ENCODE results near the gene BRD7. TPM values are rescaled to one million over a fixed set of nuclear protein-coding genes. Genes with fewer than 3 reads are reported as not detected.
A peak's percentile ranks its signal among the peaks of the same experiment; 100 is the strongest.

The BRD7 gene
- total RNA-seq, 2 experiments from 2014 or later, result 87.9 to 103 TPM

DNA sequence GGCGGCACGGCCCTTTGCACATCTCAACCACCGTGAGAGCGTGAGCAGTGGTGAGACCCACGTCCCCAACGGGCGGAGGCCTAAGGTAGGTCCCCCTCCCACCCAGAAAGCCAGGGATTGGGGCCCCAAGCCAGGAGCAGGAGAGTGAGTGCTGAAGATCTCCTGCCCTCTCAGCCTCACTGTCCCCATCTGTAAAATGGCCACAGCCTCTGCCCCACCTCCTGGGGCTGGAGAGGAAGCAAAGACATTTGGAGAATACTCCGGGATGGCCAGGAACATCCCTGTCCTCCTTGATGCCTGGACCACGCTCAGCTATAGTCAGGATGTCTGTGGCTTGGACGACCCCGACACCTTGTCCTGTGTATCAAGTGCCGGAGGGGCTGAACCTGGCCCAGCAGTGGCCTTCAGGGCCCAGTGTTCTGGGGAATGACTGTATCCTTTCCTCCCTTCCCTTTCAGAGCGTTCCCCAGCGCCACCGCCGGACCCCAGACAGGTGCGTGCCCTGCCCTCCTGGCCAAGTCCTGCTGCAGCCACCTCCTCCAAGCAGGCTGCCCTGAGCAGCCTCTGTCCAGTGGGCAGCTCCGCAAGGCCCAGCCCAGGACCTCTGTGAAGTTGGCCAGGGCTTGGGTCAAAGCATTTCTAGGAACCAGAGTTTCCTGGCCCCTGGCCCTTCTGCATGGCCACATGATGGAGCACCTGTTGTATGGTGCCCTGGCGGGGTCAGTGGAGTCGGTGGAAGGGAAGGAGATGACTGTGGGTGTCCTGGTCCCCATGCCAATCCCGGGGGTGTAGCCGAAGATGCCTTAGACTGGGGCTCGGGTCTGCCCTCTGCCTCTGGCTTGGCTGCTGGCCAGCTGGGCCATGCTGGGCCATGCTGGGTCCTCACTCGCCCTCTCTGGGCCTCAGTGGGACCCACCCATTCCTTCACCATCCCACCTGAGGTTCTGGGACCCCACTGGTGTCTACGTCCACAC is 64.0 kb downstream of the BRD7 start:
- Mint-ChIP-seq H3K4me3 (no peak overlapping the region), H3K27me3 (no peaks in the 10 kb centered on the region), H3K27ac (no peak overlapping the region), H3K36me3 (peaks cover 23% of the 10 kb centered on the region), H3K9me3 (no peaks in the 10 kb centered on the region), H3K4me1 (ENCODE audit: low read depth) (no peaks in the 10 kb centered on the region)
- intact Hi-C loops (cut with micrococcal nuclease), result no loop called here
- no peak for DNase-seq
- ChIA-PET POLR2A (no interaction called here), CTCF (no interaction called here)

DNA sequence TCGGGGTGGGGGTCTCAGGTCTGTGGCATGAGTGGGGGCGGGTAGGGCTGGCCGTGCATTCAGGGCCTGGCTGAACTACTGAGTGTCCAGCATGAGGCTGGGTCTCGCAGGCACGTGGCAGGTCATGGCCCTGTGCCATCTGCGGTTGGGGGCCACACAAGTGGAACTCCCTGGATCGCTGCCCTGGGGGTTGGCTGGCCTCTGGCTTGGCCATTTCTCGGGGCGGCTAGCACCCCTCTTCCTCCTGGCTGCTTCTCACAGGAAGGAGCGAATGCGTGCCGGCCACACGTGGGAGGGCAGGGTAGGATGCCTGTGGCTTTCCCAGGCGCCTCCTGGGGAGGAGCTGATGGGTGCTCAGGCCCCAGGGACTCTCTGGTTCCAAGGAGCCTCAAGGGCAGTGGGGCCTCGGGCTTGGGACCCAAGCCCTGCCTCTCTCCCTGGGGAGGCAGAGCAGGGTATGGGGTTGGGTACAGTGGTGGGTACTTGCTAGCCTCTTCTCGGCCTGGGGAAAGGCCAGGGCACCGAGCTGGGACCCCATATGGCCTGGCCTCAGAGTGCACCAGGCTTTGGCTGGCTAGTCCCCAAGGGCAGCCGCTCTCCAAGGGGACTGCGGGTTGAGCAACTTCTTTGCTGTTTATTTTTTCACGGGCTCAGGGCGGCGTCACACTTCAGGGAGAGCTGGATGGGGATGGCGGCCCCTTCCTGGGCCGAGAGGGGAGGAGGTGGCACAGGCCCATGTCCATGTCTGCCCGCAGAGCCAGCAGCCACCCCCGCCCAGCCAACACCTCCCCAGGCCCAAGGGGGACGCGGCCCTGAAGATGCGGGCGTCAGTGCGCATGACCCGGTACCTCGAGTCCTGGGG is 65.0 kb downstream of the BRD7 start:
- DNase-seq, result no peak
- Mint-ChIP-seq H3K36me3 (peaks cover 23% of the 10 kb centered on the region), H3K9me3 (no peaks in the 10 kb centered on the region), H3K27me3 (no peaks in the 10 kb centered on the region), H3K4me3 (no peak overlapping the region), H3K27ac (no peak overlapping the region), H3K4me1 (ENCODE audit: low read depth) (no peaks in the 10 kb centered on the region)
- intact Hi-C loops (cut with micrococcal nuclease), result no loop called here
- POLR2A ChIA-PET, result interaction anchor here (1.4 kb wide), 1 partner anchor 10 kb away, joined by 3 read pairs; no protein-coding TSS in a partner anchor
- CTCF ChIA-PET, result no interaction called here

- DNase-seq, result no peak
- H3K9me3 Mint-ChIP-seq, result no peaks in the 10 kb centered on the region
- H3K27me3 Mint-ChIP-seq, result no peaks in the 10 kb centered on the region
- ChIA-PET CTCF (no interaction called here), POLR2A (interaction anchor here (1.4 kb wide), 1 partner anchor 10 kb away, joined by 3 read pairs; no protein-coding TSS in a partner anchor)
- no peak overlapping the region for H3K4me3 Mint-ChIP-seq
- no peaks in the 10 kb centered on the region for H3K4me1 Mint-ChIP-seq (ENCODE audit: low read depth)
- intact Hi-C loops (cut with micrococcal nuclease), result no loop called here
- peak overlapping the region; percentile 49 for H3K27ac Mint-ChIP-seq
- peaks cover 26% of the 10 kb centered on the region for H3K36me3 Mint-ChIP-seq
Observed at GRCh38 chr16:50303041-50303604, 65.7 kb downstream of the BRD7 start.

DNA sequence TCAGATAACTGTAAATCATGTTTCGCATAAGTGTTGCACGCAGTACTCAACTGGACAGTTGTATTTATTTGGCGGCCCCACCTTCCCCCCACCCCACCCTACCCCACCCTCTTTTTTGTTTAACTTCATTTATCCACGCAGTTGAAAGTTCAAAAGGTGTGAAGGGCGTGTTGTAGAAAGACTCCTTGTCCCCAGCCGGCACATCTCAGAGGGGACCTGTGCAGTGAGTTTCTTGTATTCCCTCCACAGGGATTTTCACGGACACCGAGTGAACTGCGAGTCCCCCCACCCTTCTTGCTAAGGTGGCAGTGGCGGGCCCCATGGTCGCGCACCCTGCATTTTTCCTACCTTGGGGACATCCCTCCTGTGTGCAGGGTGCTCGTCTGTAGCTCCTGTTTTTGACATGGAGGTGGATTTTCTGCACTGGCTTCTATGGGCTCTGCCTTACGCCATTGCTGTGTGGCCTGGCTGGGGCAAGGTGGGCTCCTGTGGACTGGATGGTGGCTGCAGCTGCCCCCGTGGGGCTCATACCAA is 66.2 kb downstream of the BRD7 start:
- H3K27me3 Mint-ChIP-seq, result no peaks in the 10 kb centered on the region
- intact Hi-C loops (cut with micrococcal nuclease), result no loop called here
- CTCF ChIA-PET, result no interaction called here
- H3K4me1 Mint-ChIP-seq (ENCODE audit: low read depth), result no peaks in the 10 kb centered on the region
- no peaks in the 10 kb centered on the region for H3K9me3 Mint-ChIP-seq
- no peak for DNase-seq
- H3K4me3 Mint-ChIP-seq, result no peak overlapping the region
- peaks cover 28% of the 10 kb centered on the region for H3K36me3 Mint-ChIP-seq
- H3K27ac Mint-ChIP-seq, result no peak overlapping the region
- POLR2A ChIA-PET, result interaction anchor here (1.4 kb wide), 1 partner anchor 11 kb away, joined by 3 read pairs; no protein-coding TSS in a partner anchor

DNA sequence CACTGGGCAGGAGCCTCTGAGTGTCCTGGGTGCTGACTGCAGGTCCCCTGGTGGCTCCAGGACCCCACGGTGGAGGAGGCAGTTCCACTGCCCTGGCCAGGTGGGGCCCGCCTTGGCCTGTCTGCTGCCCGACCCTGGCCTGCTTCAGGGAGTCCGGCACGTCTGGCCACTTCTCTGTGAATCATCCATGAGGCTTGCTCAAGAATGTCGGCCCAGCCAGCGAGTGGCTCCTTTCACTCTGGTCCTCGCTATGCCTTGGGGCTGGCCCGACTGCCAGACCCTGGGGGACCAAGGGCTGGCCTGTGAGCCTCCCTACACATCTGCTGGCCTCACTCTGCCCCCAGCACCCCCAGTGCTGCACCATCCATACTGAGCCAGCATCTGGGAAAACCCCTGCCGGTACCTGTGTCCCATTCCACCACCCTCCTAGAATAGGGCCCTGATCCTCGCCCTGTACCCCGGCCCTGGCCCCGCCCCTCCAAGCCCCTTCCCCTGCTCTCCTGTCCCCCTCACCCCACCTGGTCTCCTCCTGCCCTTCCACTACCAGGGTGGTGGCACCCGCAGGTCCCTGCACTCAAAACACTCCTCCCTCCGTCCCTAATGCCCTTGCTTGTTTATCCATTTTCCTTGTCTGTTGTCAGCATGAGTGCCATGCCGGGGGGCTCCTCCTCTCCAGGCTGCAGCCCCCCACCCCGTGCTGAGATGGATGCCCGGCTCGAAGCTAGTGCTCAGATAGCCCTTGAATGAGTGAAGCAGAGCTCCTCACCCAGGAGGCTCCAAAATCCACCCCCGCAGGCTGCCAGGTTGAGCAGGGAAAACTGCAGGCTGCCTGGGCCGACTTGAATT is 66.9 kb downstream of the BRD7 start:
- POLR2A ChIA-PET, result interaction anchor here (1.1 kb wide), 1 partner anchor 14 kb away, joined by 3 read pairs; no protein-coding TSS in a partner anchor

DNA sequence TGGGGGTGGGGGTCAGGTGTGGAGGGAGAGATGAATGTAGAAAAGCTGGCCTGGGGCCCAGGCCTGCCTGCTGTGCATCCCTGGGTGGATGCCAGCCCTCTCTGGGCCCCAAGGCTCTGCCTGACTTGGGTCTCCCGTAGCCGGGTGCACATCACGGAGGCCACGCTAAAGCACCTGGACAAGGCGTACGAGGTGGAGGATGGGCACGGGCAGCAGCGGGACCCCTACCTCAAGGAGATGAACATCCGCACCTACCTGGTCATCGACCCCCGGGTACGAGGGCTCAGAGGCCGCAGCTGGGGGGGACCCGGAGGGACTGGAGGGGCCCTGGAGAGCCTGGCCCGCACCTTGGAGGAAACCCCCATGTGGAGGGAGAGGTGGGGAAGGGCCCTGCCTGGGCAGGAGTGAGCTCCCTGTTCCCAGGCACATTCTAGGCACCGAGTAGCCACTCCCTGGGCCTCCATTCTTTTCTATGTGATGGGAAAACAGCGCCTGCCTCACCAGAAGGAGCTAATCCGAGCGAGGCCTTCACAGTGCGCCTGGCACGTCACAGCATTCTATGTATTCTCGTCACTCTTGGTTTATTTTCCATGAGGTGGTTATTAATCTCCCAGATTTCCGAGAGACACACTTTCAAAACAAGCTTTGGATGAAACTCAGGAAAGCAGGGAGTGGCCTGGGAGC is 67.7 kb downstream of the BRD7 start:
- Mint-ChIP-seq H3K4me1 (ENCODE audit: low read depth) (no peaks in the 10 kb centered on the region), H3K36me3 (peaks cover 26% of the 10 kb centered on the region), H3K4me3 (no peak overlapping the region), H3K9me3 (no peaks in the 10 kb centered on the region), H3K27me3 (no peaks in the 10 kb centered on the region), H3K27ac (no peak overlapping the region)
- no peak for DNase-seq
- CTCF ChIA-PET, result no interaction called here
- intact Hi-C loops (cut with micrococcal nuclease), result no loop called here
- POLR2A ChIA-PET, result interaction anchor here (1.1 kb wide), 1 partner anchor 15 kb away, joined by 3 read pairs; no protein-coding TSS in a partner anchor

More for the DNA sequence above, 66.9 kb downstream of the BRD7 start:
- Mint-ChIP-seq H3K36me3 (peaks cover 25% of the 10 kb centered on the region), H3K27ac (no peak overlapping the region), H3K4me1 (ENCODE audit: low read depth) (no peaks in the 10 kb centered on the region), H3K9me3 (no peaks in the 10 kb centered on the region), H3K27me3 (no peaks in the 10 kb centered on the region), H3K4me3 (no peak overlapping the region)
- DNase-seq, result no peak
- intact Hi-C loops (cut with micrococcal nuclease), result no loop called here
- CTCF ChIA-PET, result no interaction called here

- POLR2A ChIA-PET, result no interaction called here
- H3K36me3 Mint-ChIP-seq, result peaks cover 31% of the 10 kb centered on the region
- no peak overlapping the region for H3K27ac Mint-ChIP-seq
- H3K27me3 Mint-ChIP-seq, result no peaks in the 10 kb centered on the region
- H3K4me3 Mint-ChIP-seq, result no peak overlapping the region
- CTCF ChIA-PET, result no interaction called here
- DNase-seq, result no peak
- intact Hi-C loops (cut with micrococcal nuclease), result no loop called here
- no peaks in the 10 kb centered on the region for H3K9me3 Mint-ChIP-seq
- H3K4me1 Mint-ChIP-seq (ENCODE audit: low read depth), result no peaks in the 10 kb centered on the region
Observed at GRCh38 chr16:50299508-50300105, 69.2 kb downstream of the BRD7 start.

- no peak for DNase-seq
- no peaks in the 10 kb centered on the region for H3K4me1 Mint-ChIP-seq (ENCODE audit: low read depth)
- H3K4me3 Mint-ChIP-seq, result no peak overlapping the region
- ChIA-PET CTCF (interaction anchor here (1.1 kb wide), 1 partner anchor 56 kb away, joined by 3 read pairs; no protein-coding TSS in a partner anchor), POLR2A (interaction anchor here (1.2 kb wide), 1 partner anchor 9 kb away, joined by 3 read pairs; no protein-coding TSS in a partner anchor)
- peaks cover 34% of the 10 kb centered on the region for H3K36me3 Mint-ChIP-seq
- intact Hi-C loops (cut with micrococcal nuclease), result no loop called here
- no peak overlapping the region for H3K27ac Mint-ChIP-seq
- H3K27me3 Mint-ChIP-seq, result no peaks in the 10 kb centered on the region
- no peaks in the 10 kb centered on the region for H3K9me3 Mint-ChIP-seq
Observed at GRCh38 chr16:50298591-50299507, 69.9 kb downstream of the BRD7 start.

DNA sequence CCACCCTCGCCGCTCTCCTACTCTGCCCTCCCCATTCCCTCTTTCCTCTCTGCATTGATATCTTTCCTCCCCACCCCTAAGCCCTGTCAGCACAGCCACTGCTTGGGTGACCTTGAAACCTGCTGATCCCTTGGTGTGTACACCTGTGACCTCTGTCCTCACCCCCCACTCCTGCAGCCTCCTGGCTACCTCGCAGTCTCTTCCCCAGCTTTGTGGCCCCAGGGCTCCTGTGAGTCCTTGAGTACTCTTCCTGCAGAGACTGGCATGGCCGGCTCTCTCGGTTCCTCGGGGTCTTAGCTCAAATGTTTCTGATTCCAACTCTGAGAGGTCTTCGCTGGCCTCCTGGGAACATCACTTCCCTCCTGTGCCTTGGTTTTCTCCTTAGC is 70.7 kb downstream of the BRD7 start:
- peaks cover 36% of the 10 kb centered on the region for H3K36me3 Mint-ChIP-seq
- H3K27ac Mint-ChIP-seq, result no peak overlapping the region
- ChIA-PET POLR2A (interaction anchor here (1.2 kb wide), 1 partner anchor 10 kb away, joined by 3 read pairs; no protein-coding TSS in a partner anchor), CTCF (interaction anchor here (1.1 kb wide), 1 partner anchor 56 kb away, joined by 3 read pairs; no protein-coding TSS in a partner anchor)
- no peak for DNase-seq
- intact Hi-C loops (cut with micrococcal nuclease), result no loop called here
- H3K9me3 Mint-ChIP-seq, result no peaks in the 10 kb centered on the region
- no peaks in the 10 kb centered on the region for H3K4me1 Mint-ChIP-seq (ENCODE audit: low read depth)
- H3K27me3 Mint-ChIP-seq, result no peaks in the 10 kb centered on the region
- H3K4me3 Mint-ChIP-seq, result no peak overlapping the region
